Endothelial cell (in vitro differentiated cells): ENCODE measurements around the gene PRSS23. TPM values are rescaled to one million over a fixed set of nuclear protein-coding genes. Genes with fewer than 3 reads are reported as not detected.
"Not testable (repeated sequence)": the region's sequence is repeated elsewhere in the genome, so short reads cannot be mapped to it uniquely, and the experiment has no call there.

Experiments
- DNase-seq: peaks from one replicate; pipeline ENCODE4 v3.0.0; 2021; ENCODE audit warnings: low spot score
- H3K27ac Mint-ChIP-seq: one replicate; pipeline ENCODE4 v1.8.0; 2021; ENCODE audit warnings: mixed read lengths, inconsistent platforms; ENCODE audit not compliant: unreplicated experiment
- H3K27me3 Mint-ChIP-seq: one replicate; pipeline ENCODE4 v1.8.0; 2021; ENCODE audit warnings: mild to moderate bottlenecking, moderate library complexity, mixed read lengths, inconsistent platforms; ENCODE audit not compliant: unreplicated experiment
- H3K36me3 Mint-ChIP-seq: one replicate; pipeline ENCODE4 v1.8.0; 2021; ENCODE audit warnings: mild to moderate bottlenecking, low read depth, mixed read lengths, inconsistent platforms; ENCODE audit not compliant: unreplicated experiment
- H3K4me1 Mint-ChIP-seq: one replicate; pipeline ENCODE4 v1.8.0; 2021; ENCODE audit warnings: mild to moderate bottlenecking, mixed read lengths, inconsistent platforms; ENCODE audit not compliant: unreplicated experiment
- H3K4me3 Mint-ChIP-seq: one replicate; pipeline ENCODE4 v1.8.0; 2021; ENCODE audit warnings: mild to moderate bottlenecking, mixed read lengths, inconsistent platforms; ENCODE audit not compliant: unreplicated experiment
- H3K9me3 Mint-ChIP-seq: one replicate; pipeline ENCODE4 v1.8.0; 2021; ENCODE audit warnings: mixed read lengths, inconsistent platforms; ENCODE audit not compliant: unreplicated experiment
- total RNA-seq: library from RNA; stranded (reverse); fragmentation: NEBNext Ultra II Directional; extraction: Animal tissue kit (Norgen Biotek cat#: 25700); gene quantifications from one replicate; pipeline ENCODE4 v1.2.1, GENCODE V29; 2021; ENCODE audit not compliant: unreplicated experiment
- TF ChIP-seq, protein P1 (sequence below): fragments of 200-600 bp; sonication (generic); IDR thresholded peaks from one replicate; pipeline ENCODE4 v1.5.0; 2021; ENCODE audit warnings: antibody characterized with exemption; ENCODE audit not compliant: unreplicated experiment

Gene PRSS23
- total RNA-seq, 1 donor from 2014 or later: 4.8 TPM

DNA sequence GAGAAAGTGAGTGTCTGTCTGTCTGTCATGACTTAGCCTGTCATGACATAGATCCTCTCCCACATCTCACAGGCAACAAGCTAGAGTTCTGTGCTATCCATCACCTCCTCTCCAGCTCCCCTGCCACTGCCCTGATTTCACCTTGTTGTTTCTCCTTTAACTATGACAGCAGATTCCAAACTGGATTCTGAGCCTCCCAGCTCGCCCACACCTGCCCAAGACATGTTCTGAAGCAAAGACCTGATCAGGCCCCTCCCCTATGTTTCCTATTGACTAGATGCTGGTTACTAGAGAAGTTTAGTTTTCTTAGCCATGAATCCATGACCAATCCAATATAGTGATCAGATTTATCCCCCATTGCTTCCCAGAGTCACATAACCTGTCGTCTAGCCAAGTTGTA, 15.4 kb downstream of the PRSS23 start:
- no peak overlapping the region for H3K4me3 Mint-ChIP-seq

DNA sequence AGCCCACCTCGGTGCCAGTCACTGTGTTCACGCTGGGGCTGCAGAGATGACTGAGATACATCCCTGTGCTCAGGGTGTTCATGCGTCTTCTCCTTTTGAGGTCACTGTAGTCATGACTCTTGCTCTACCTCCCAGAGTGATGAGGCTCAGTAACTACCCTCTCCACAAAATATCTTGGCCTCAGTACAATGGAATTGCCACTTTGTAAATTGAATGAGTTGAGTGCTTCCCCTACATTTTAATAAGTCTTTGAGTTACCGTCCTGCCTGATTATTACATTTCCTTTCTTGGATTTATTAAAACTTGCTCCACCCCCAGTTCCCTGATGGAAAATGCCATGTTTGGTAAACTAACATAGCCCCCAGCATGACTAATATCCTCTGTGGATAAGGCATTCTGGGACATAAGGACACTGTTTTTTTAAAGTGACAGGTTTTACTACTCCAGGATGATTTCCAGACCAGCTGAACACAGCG, 15.9 kb downstream of the PRSS23 start:
- Mint-ChIP-seq H3K4me3 (no peak overlapping the region), H3K27me3 (peaks cover 3% of the 10 kb centered on the region), H3K27ac (no peak overlapping the region), H3K9me3 (no peaks in the 10 kb centered on the region), H3K36me3 (no peaks in the 10 kb centered on the region), H3K4me1 (peaks cover 3% of the 10 kb centered on the region)
- TF ChIP-seq, protein P1, sequence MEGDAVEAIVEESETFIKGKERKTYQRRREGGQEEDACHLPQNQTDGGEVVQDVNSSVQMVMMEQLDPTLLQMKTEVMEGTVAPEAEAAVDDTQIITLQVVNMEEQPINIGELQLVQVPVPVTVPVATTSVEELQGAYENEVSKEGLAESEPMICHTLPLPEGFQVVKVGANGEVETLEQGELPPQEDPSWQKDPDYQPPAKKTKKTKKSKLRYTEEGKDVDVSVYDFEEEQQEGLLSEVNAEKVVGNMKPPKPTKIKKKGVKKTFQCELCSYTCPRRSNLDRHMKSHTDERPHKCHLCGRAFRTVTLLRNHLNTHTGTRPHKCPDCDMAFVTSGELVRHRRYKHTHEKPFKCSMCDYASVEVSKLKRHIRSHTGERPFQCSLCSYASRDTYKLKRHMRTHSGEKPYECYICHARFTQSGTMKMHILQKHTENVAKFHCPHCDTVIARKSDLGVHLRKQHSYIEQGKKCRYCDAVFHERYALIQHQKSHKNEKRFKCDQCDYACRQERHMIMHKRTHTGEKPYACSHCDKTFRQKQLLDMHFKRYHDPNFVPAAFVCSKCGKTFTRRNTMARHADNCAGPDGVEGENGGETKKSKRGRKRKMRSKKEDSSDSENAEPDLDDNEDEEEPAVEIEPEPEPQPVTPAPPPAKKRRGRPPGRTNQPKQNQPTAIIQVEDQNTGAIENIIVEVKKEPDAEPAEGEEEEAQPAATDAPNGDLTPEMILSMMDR: no peak
- no peak for DNase-seq

More for the DNA sequence above, 15.4 kb downstream of the PRSS23 start:
- TF ChIP-seq, protein P1: no peak
- Mint-ChIP-seq H3K27me3 (peaks cover 3% of the 10 kb centered on the region), H3K27ac (no peak overlapping the region), H3K4me1 (peaks cover 3% of the 10 kb centered on the region), H3K36me3 (no peaks in the 10 kb centered on the region), H3K9me3 (no peaks in the 10 kb centered on the region)
- no peak for DNase-seq

DNA sequence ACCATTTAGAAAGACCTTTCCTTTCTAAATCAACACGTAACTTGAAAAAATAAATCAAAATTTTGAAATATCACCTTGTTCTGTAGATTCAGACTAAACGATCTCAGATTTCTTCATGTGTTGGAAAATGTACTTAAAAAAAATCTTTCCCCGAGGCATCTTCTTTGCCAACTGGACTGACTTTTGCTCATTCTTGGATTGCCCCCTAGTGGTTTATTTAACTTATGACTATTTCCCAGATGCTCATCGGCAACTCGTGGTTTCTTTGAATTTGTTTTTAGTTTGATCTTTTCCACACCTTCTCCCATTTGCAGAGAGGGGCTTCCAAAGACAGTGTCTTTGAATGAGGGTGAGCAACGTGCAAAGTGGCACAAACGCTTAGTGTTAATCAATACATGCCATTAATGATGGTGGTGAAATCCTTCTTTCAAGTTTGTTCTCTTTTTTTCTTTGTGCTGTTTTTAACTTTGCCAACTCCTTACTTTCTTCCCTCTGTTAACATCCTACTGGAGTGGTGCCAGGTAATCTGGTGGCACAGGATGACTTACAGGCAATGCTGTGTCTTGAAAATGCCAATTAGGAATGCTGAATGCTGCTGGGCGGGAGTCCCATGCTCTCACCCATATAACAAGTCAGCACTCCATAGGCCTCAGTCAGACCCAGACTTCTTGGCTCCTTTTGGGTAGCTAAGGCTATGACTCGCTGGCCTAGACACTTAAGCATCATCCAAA, 18.3 kb downstream of the PRSS23 start:
- Mint-ChIP-seq H3K36me3 (no peaks in the 10 kb centered on the region), H3K27ac (no peak overlapping the region), H3K4me1 (peaks cover 3% of the 10 kb centered on the region)

DNA sequence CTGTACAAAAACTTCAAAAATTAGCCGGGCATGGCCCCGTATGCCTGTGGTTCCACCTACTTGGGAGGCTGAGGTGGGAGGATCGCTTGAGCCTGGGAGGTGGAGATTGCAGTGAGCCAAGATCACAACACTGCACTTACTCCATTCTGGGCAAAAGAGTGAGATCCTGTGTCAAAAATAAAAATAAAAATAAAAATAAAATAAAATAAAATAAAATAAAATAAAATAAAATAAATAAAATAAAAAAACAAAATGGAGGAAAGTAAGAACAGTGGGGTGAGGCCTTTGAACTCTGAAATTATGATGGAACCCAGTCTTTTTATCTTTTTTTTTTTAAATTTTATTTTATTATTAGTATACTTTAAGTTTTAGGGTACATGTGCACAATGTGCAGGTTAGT, 23.8 kb downstream of the PRSS23 start:
- not testable (repeated sequence) for H3K4me1 Mint-ChIP-seq, H3K36me3 Mint-ChIP-seq, DNase-seq, H3K27ac Mint-ChIP-seq, H3K9me3 Mint-ChIP-seq, H3K4me3 Mint-ChIP-seq, H3K27me3 Mint-ChIP-seq

More for the DNA sequence above, 18.3 kb downstream of the PRSS23 start:
- TF ChIP-seq, protein P1: peak; percentile 87
- no peak overlapping the region for H3K4me3 Mint-ChIP-seq
- peaks cover 3% of the 10 kb centered on the region for H3K27me3 Mint-ChIP-seq
- H3K9me3 Mint-ChIP-seq: no peaks in the 10 kb centered on the region
- no peak for DNase-seq

DNA sequence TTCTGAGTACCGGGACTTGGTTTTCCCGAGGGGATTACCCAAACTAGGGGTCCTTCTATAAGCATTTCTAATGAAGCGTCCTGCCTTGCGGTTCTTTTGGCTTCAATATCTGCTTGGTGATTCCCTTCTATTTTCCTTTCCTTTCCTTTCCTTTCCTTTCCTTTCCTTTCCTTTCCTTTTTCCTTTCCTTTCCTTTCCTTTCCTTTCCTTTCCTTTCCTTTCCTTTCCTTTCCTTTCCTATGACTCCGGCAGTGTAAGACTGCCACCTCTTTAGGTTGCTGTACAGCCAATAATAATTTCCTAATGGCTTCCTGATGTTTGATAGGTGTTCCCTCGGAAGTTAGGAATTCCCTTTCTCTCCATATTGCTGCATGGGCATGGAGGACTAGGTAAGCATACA, 34.0 kb downstream of the PRSS23 start:
- not testable (repeated sequence) for H3K36me3 Mint-ChIP-seq, H3K27ac Mint-ChIP-seq, H3K4me3 Mint-ChIP-seq, H3K27me3 Mint-ChIP-seq, H3K9me3 Mint-ChIP-seq, H3K4me1 Mint-ChIP-seq, DNase-seq

DNA sequence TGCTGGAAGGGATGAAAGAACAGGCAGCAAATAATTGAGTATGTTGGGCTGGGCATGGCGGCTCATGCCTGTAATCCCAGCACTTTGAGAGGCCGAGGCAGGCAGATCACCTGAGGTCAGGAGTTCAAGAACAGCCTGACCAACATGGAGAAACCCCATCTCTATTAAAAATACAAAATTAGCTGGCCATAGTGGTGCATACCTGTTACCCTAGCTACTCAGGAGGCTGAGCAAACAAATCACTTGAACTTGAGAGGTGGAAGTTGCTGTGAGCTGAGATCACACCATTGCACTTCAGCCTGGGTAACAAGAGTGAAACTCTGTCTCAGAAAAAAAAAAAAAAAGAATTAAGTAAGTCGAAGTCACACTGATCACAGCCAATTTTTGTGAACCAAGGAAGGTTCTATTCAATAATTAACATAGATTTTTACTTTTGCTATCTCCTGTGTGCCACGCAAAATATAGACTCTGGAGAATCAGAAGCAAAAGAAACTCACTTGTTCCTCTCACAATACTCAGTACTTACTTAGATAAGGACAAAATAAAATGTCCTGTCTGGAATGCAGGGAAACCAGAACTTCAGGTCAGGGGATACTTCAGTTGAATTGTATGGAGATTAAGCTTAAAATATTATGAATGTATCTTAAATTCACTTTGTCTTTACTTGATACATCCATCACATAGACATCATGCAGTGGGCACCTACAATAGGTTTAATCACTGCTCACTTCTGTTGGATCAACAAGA, 44.6 kb downstream of the PRSS23 start:
- H3K9me3 Mint-ChIP-seq, H3K36me3 Mint-ChIP-seq, DNase-seq, H3K4me3 Mint-ChIP-seq, H3K27ac Mint-ChIP-seq, H3K27me3 Mint-ChIP-seq, H3K4me1 Mint-ChIP-seq: not testable (repeated sequence)
